ENCODE results near the gene OFD1. TPM values are rescaled to one million over a fixed set of nuclear protein-coding genes. Genes with fewer than 3 reads are reported as not detected.

The OFD1 gene
- total RNA-seq, 1 experiment from 2014 or later: 28.4 TPM

DNA sequence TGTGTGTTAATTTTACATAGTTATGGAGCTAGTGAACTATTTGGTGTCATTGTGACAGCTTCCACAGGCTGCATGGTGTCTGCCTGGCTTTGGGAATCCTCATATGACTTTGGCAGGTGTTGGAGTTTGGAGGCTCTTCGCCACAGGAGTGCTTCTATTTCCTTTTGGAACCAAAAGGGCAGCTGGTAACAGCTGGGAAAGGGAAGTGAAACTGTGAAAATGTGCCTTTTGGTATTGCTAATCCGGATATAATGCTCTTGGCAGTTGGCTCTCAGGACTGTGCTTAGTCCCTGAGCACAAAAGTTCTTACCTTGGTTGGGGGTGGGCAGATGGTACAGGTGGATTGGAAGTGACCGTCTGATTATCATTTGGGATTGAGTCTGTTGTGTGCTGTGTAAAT, 18.1 kb downstream of the OFD1 start:
- Histone ChIP-seq H3K9me3 (replicated peaks) (no peaks in the 10 kb centered on the region), H3K4me3 (no peak overlapping the region), H3K27me3 (no peaks in the 10 kb centered on the region), H3K4me1 (peaks cover 6% of the 10 kb centered on the region; the same call in 1 of the 2 replicates), H3K36me3 (peaks cover 51% of the 10 kb centered on the region), H3K27ac (no peak overlapping the region; the same call in 1 of the 2 replicates)
- peak; percentile 11 to 62 for DNase-seq

DNA sequence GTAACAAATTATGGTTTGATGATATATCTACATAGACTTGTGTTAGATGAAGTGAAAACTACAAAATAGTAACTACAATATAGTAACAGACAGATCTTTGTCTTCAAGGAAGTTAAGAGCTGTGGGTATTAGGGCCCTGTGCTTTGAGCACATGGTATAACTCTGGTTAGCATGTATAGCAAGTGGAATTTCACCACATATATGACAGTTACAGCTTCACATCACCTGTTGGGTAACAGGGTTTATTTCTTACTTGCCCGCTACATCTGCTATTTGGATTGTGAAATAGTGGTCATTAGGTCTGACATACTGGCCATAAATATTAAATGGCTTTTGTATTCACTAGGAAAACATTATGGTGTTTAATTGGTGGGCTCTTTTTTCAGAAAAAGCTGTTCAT, 20.2 kb downstream of the OFD1 start:
- no peak for DNase-seq
- H3K36me3 ChIP-seq: peaks cover 66% of the 10 kb centered on the region
- no peak overlapping the region for H3K4me3 ChIP-seq
- H3K27me3 ChIP-seq: no peaks in the 10 kb centered on the region
- no peaks in the 10 kb centered on the region for H3K9me3 ChIP-seq (replicated peaks)
- peaks cover 6% of the 10 kb centered on the region; the same call in 1 of the 2 replicates for H3K4me1 ChIP-seq
- no peak overlapping the region for H3K27ac ChIP-seq

DNA sequence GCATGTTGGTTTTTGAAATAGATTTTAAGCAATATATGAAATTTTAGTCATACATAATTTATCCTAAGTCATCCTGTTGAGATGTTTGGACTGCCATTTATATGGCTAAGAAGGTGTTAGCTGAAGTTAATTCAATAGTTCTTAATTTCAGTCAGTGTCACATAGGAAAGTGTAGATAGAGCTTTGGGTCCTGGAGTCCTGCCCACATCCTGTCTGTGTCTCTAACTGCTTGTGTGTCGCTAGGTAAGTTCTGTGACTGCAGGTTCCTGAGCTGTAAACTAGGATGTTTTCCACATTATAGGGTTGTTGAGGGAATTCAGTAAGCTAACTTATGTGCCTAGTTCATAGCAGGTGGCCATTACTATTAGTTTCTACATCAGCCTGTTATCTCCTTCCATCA, 20.7 kb downstream of the OFD1 start:
- H3K27me3 ChIP-seq: no peaks in the 10 kb centered on the region
- no peak for DNase-seq
- no peaks in the 10 kb centered on the region for H3K9me3 ChIP-seq (replicated peaks)
- no peak overlapping the region for H3K27ac ChIP-seq
- peaks cover 66% of the 10 kb centered on the region for H3K36me3 ChIP-seq
- H3K4me1 ChIP-seq: peaks cover 6% of the 10 kb centered on the region; the same call in 1 of the 2 replicates
- H3K4me3 ChIP-seq: no peak overlapping the region

GRCh38 chrX:13756381-13756780, 21.8 kb downstream of the OFD1 start:
- Histone ChIP-seq H3K36me3 (peaks cover 60% of the 10 kb centered on the region), H3K4me1 (peaks cover 6% of the 10 kb centered on the region; the same call in 1 of the 2 replicates), H3K27me3 (no peaks in the 10 kb centered on the region), H3K27ac (no peak overlapping the region), H3K4me3 (no peak overlapping the region), H3K9me3 (replicated peaks) (no peaks in the 10 kb centered on the region)
- DNase-seq: no peak

GRCh38 chrX:13759152-13759718, 24.7 kb downstream of the OFD1 start:
- no peak for DNase-seq
- H3K27me3 ChIP-seq: no peaks in the 10 kb centered on the region
- no peaks in the 10 kb centered on the region for H3K9me3 ChIP-seq (replicated peaks)
- H3K4me1 ChIP-seq: no peaks in the 10 kb centered on the region
- H3K4me3 ChIP-seq: no peak overlapping the region
- no peak overlapping the region for H3K27ac ChIP-seq
- peaks cover 62% of the 10 kb centered on the region for H3K36me3 ChIP-seq

DNA sequence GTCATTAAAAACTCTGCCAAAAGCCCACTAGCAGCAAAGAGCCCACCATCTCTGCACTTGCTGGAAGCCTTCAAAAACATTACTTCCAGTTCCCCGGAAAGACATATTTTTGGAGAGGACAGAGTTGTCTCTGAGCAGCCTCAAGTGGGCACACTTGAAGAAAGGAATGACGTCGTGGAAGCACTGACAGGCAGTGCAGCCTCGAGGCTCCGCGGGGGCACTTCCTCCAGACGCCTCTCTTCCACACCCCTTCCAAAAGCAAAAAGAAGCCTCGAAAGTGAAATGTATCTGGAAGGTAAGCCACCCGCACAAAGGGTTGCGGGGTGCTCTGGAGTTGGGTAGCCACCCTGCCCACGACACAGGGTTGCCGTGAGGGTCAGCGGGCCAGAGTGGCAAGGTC, 25.9 kb downstream of the OFD1 start:
- peaks cover 60% of the 10 kb centered on the region for H3K36me3 ChIP-seq
- no peaks in the 10 kb centered on the region for H3K27me3 ChIP-seq
- no peak for DNase-seq
- H3K4me1 ChIP-seq: no peaks in the 10 kb centered on the region
- no peak overlapping the region for H3K4me3 ChIP-seq
- H3K9me3 ChIP-seq (replicated peaks): no peaks in the 10 kb centered on the region
- H3K27ac ChIP-seq: no peak overlapping the region

DNA sequence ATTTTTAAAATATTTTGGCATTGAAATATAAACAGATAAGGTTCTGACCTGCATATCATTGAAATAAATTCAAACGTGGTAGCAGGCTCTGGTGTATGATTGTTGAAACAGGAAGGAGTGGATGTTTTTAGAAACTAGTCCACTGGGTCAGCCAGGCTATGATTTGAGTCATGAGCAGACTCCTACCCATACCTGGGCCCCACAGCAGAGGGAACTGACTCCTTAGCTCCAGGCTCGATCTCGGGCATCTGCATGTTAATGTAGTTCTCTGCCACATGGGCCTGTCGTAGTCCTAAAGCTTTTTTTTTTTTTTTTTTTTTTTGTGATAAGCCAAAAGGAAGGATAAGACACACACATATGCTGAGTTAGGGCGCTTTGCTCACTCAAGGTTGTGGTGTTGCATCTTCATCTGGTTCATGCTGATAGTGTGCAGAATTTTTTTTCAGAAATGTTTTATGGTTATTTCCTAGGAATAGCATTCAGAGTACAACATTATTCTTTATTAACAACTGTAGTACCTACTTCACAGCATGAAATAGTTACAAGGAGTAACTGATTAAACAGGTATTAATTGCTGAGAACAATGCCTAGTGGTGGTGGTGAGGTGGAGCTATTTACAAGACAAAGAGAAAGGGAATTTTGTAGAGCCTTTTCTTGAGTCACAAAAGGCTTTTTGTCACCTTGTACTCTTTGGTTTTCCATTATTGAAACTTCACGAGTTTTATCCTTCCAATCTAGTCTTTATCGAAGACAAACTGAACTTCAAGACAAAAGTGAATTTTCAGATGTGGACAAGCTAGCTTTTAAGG, 27.3 kb downstream of the OFD1 start:
- Histone ChIP-seq H3K9me3 (replicated peaks) (no peaks in the 10 kb centered on the region), H3K4me1 (no peaks in the 10 kb centered on the region), H3K27ac (no peak overlapping the region), H3K27me3 (no peaks in the 10 kb centered on the region), H3K4me3 (no peak overlapping the region), H3K36me3 (peaks cover 60% of the 10 kb centered on the region)
- no peak for DNase-seq

GRCh38 chrX:13763489-13763888, 28.9 kb downstream of the OFD1 start:
- H3K36me3 ChIP-seq: peaks cover 67% of the 10 kb centered on the region
- H3K4me1 ChIP-seq: no peaks in the 10 kb centered on the region
- H3K27me3 ChIP-seq: no peaks in the 10 kb centered on the region
- no peak overlapping the region for H3K4me3 ChIP-seq
- DNase-seq: no peak
- H3K9me3 ChIP-seq (replicated peaks): no peaks in the 10 kb centered on the region
- no peak overlapping the region for H3K27ac ChIP-seq

GRCh38 chrX:13764281-13764680, 29.7 kb downstream of the OFD1 start:
- H3K9me3 ChIP-seq (replicated peaks): no peaks in the 10 kb centered on the region
- no peaks in the 10 kb centered on the region for H3K4me1 ChIP-seq
- peaks cover 68% of the 10 kb centered on the region for H3K36me3 ChIP-seq
- H3K27me3 ChIP-seq: no peaks in the 10 kb centered on the region
- DNase-seq: no peak
- H3K4me3 ChIP-seq: no peak overlapping the region
- no peak overlapping the region for H3K27ac ChIP-seq

DNA sequence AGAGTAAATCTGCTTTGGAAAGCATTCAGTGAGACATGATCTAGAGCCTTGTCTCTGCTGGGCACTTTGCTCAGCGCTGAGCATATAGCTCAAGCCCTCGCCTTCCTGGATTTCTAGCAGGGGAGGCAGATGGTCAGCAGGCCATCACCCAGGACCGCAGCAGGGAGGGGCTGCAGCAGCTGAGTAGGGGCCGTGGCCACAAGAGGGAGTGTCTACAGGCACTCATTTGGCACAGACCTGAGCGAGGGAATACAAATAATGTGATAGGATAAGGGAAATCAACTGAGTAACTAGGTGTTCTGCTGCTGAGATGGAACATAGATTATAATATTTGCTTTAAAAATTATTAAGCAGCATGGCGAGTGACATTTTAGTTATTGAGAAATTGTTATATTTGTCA, 30.2 kb downstream of the OFD1 start:
- Histone ChIP-seq H3K27ac (no peak overlapping the region), H3K4me3 (no peak overlapping the region), H3K27me3 (no peaks in the 10 kb centered on the region), H3K9me3 (replicated peaks) (no peaks in the 10 kb centered on the region), H3K36me3 (peaks cover 71% of the 10 kb centered on the region), H3K4me1 (no peaks in the 10 kb centered on the region)
- DNase-seq: peak; percentile 42 to 63

DNA sequence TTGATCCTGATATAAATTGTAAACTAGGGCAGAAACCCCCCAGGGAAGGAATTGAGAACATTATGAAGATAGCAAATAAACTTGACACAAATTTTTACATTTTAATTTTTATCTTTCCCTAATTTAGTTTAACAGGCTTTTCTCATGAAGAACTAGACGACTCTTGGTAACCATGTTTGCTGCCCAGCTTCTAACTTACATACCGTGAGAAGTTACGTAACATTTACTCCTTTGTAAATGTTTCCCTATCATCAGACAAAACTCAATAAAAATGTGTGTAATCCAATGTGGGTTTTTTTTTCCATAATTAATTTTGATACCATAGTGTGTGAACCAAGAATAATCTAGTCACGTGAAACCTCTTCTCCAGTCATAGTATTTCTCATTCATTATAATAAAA, 34.4 kb downstream of the OFD1 start:
- no peak overlapping the region for H3K4me3 ChIP-seq
- H3K27ac ChIP-seq: no peak overlapping the region
- H3K9me3 ChIP-seq (replicated peaks): no peaks in the 10 kb centered on the region; the same call in 1 of the 2 replicates
- no peaks in the 10 kb centered on the region for H3K4me1 ChIP-seq
- DNase-seq: no peak
- H3K36me3 ChIP-seq: peaks cover 71% of the 10 kb centered on the region
- no peaks in the 10 kb centered on the region for H3K27me3 ChIP-seq

DNA sequence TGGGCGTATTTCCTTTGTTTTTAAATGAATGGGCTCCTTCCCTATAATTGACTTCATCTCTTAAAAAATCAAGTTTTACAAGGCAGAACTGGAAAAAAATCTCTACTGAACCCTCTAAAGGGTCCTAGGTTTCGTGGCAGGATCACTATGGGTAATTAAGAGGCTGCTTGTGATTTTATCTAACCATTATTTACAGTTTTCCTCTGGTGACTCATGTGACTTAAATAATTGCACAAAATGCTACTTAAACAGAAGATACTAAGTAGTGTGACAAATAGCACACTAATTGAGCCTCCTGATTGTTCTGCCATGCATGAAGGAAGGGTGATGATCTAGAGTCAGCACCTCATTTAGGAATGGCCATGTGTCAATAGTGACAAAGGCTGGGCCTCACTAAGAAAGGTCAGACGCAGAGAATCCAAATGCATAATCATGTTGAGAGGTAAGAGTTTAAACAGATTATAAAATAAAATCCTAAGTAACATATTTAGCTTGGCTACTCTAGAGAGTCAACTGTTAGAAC, 35.5 kb downstream of the OFD1 start:
- Histone ChIP-seq H3K27me3 (no peaks in the 10 kb centered on the region), H3K36me3 (peaks cover 76% of the 10 kb centered on the region), H3K4me1 (peaks cover 8% of the 10 kb centered on the region), H3K9me3 (replicated peaks) (no peaks in the 10 kb centered on the region; the same call in 1 of the 2 replicates), H3K4me3 (no peak overlapping the region), H3K27ac (no peak overlapping the region)
- DNase-seq: no peak

DNA sequence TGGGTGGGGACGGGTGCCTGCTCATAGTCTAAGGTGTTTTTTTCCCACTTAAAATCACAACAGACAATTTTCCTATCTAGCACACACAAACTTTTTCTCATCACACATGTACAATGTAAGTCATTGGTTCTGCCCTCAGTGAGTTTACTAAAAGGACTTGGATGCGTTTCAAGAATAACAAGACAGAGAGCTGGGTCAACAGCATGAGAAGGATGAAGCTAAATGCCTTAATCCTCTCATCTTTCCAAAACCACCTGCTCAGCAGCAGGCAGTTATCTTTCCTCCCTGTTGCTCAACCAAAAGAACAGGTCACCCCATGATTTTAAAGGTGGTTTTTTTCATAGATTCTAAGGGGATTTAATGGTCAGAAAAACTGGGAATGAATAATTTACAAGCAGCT, 40.1 kb downstream of the OFD1 start:
- peak in 1 of 2 experiments; percentile 66 for DNase-seq
- Histone ChIP-seq H3K36me3 (peaks cover 60% of the 10 kb centered on the region), H3K9me3 (replicated peaks) (no peaks in the 10 kb centered on the region; the same call in 1 of the 2 replicates)

DNA sequence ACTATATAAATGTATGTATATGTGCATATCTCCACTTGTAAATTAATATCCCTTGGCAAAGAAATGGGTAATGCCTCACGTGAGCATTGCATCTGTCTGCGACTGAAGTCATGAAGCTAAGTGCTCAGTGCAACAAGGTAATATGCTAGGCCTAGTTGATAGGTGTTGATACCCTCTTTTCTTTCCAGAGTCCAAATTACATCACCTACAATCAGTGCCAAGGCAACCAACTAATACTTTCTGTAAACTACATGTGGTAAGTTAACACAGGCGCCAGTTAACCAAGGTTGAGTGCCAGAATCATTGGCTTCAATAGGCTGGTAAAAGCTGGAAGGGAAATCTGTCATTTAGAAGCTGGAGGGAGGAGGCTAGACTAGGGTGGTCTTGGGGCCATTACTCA, 41.3 kb downstream of the OFD1 start:
- Histone ChIP-seq H3K4me1 (peaks cover 9% of the 10 kb centered on the region), H3K9me3 (replicated peaks) (no peaks in the 10 kb centered on the region), H3K27me3 (no peaks in the 10 kb centered on the region), H3K27ac (no peak overlapping the region), H3K36me3 (peaks cover 53% of the 10 kb centered on the region), H3K4me3 (no peak overlapping the region)
- no peak for DNase-seq

More for the DNA sequence above, 40.1 kb downstream of the OFD1 start:
- no peak overlapping the region for H3K27ac ChIP-seq
- no peaks in the 10 kb centered on the region for H3K27me3 ChIP-seq
- no peak overlapping the region for H3K4me3 ChIP-seq
- peaks cover 9% of the 10 kb centered on the region for H3K4me1 ChIP-seq

- DNase-seq: no peak
- Histone ChIP-seq H3K27ac (no peak overlapping the region), H3K27me3 (no peaks in the 10 kb centered on the region), H3K4me1 (peaks cover 9% of the 10 kb centered on the region), H3K4me3 (no peak overlapping the region), H3K9me3 (replicated peaks) (no peaks in the 10 kb centered on the region), H3K36me3 (peaks cover 52% of the 10 kb centered on the region)
These were observed 41.8 kb downstream of the OFD1 start for GRCh38 chrX:13776387-13776786.
